ENCODE measurements around the gene S100A9.

DNA sequence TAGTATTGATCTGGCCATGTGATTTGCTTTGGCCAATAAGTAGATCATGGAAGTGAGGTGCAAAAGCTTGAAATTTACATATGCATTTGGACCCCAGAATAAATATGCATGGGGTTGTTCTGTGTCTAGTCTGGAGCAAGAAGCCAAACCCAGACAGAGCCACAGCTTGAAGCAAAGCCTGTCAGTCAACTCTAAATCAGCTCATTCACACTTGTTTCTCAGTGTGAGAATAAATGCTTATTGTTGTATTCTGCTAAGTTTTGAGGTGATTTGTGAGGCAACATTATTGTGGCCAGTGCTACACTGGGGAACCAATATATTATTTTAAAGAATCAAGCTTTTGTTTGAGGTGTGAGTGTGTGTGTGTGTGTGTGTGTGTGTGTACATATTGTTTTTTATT lies 32.7 kb upstream of the S100A9 start:
- no peak for TF ChIP-seq CTCF (conservative IDR thresholded peaks at IDR 0.05 in 1 of 2, IDR thresholded peaks at IDR 0.05 in 1 of 2; ENCODE audit: extremely low read depth in 1 of 2, insufficient read depth in 1 of 2, low read depth in 1 of 2, low read length in 2 of 2)
- no peak for TF ChIP-seq EZH2 (IDR thresholded peaks at IDR 0.05; ENCODE audit: borderline replicate concordance, low read length)
